NB4 (cell line): ENCODE measurements around the gene RAB27B.

Experiments
- CTCF ChIP-seq: IDR thresholded peaks from one replicate; pipeline ENCODE4 v1.5.1; 2012; ENCODE audit warnings: low read depth, low read length
- MAX ChIP-seq: IDR thresholded peaks from 2 replicates; pipeline ENCODE4 v1.6.1; 2011; ENCODE audit warnings: low read depth, low read length

- no peak for TF ChIP-seq CTCF
- no peak for TF ChIP-seq MAX
Measured at GRCh38 chr18:54916507-54916906, 88.2 kb downstream of the RAB27B start.
